NCI-H82 treated with DMSO at 0.1 percent for 48 hours (cell line): ENCODE results near the gene FBXW12.
A peak's percentile ranks its signal among the peaks of the same experiment; 100 is the strongest.

Experiments
- DNase-seq: peaks from one replicate; lab custom pipeline; 2025; ENCODE audit not compliant: unreplicated experiment; lab: John Stamatoyannopoulos, UW

Gene FBXW12

GRCh38 chr3:48433472-48434118, 61.6 kb downstream of the FBXW12 start:
- DNase-seq = no peak

DNA sequence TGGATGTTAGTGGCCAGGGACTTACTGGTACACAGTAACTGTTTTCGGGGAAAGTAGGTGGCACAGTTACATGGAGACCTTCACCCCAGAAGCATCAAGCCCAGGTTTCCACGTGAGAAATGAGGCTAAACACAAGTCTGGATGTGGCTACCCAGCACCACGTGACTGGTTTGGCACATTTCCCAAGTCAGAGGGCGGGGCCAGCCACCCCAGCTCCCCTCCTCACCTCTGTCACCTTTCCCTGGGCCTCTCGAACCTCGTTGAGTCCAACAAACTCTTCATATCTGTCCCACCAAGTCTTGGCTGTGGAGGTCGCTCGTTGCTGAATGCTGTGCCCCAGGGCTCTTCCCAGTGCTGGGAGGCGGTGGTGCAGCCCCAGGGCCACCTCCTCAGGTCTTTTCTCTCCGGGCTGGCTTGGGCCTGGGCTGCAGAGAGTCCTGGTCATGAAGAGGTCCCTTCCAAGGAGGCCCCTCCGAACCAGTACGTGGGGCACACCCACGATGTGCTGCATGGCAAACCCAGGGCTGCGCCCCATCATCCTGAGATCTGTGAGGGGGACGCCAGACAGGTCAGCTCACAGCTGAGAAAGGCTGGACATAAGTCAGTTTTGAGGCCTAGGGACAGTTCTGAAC, 62.7 kb downstream of the FBXW12 start:
- DNase-seq = no peak

DNA sequence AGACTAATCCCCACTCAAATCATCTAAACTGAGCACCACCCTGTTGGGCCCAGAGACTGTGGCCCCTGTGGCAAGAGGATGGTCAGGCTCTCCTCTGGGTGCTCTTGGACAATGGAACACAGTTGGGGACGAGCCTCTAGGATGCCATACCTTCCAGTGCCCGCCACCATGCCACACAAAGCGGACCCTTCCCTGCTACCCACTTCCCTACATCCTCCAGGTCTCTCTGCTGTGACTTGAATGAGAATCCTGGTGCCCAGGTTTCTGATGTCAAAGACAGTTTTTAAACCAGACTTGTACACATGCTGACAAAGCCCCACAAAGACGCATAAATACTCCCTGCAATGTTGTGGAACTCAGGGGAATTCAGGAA, 63.2 kb downstream of the FBXW12 start:
- DNase-seq = no peak

- DNase-seq = peak; percentile 74
These were observed 63.9 kb downstream of the FBXW12 start for GRCh38 chr3:48435774-48436476.

GRCh38 chr3:48436477-48436787, 64.4 kb downstream of the FBXW12 start:
- DNase-seq = no peak

- DNase-seq = no peak
These were observed 64.8 kb downstream of the FBXW12 start for GRCh38 chr3:48436855-48437254.

GRCh38 chr3:48437812-48438211, 65.8 kb downstream of the FBXW12 start:
- DNase-seq = no peak

GRCh38 chr3:48439820-48440589, 68.0 kb downstream of the FBXW12 start, which contains the start of the genes CCDC51 and TMA7:
CCDC51 (minus strand) TSS chr3:48440119; CDS start chr3:48435128, 4,991 bp downstream.
TMA7 (plus strand) TSS chr3:48440257; CDS start chr3:48440297, 40 bp downstream.
- DNase-seq = peak; percentile 89

GRCh38 chr3:48440590-48440958, 68.6 kb downstream of the FBXW12 start:
- DNase-seq = no peak

DNA sequence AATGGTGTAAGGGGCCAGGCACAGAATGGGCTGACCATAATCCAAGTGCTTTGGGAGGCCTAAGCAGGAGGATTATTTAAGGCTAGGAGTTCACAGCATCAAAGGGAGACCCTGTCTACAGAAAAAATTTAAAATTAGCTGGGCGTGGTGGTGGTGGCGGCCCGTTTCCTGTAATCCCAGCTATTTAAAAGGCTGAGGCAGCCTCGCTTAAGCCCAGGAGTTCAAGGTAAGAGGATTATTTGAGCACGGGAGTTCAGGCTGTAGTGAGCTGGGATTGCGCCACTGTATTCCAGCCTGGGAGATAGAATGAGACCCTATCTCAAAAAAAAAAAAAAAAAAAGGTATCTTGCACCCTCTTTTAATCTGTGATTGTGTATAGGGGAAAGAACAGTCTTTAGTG, 69.9 kb downstream of the FBXW12 start:
- DNase-seq = peak; percentile 79
